Measurements from ENCODE around the gene NDFIP1. TPM values are rescaled to one million over a fixed set of nuclear protein-coding genes. Genes with fewer than 3 reads are reported as not detected.
A peak's percentile ranks its signal among the peaks of the same experiment; 100 is the strongest.

Gene NDFIP1
- total RNA-seq, 2 experiments from 2014 or later, result 185 to 192 TPM

DNA sequence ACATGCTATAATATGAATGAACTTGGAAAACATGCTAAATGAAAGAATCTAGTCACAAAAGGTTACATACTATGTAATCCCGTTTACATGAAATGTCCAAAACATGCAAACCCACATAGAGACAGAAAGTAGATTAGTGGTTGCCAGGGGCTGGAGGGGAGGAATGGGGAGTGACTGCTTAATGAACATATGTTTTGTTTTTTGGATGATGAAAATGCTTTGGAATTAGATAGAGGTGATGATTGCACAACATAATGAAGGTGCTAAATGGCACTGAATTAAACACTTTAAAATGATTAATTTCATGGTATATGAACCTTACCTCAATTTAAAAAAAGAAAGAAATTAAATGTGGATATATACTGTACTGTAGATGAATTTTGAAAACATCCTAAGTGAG is 17.6 kb upstream of the NDFIP1 start:
- H3K4me1 ChIP-seq (ENCODE audit: insufficient read depth, low read length), result peaks cover 59% of the 10 kb centered on the region
- CTCF ChIA-PET, result no interaction called here
- TF ChIP-seq, protein P1, sequence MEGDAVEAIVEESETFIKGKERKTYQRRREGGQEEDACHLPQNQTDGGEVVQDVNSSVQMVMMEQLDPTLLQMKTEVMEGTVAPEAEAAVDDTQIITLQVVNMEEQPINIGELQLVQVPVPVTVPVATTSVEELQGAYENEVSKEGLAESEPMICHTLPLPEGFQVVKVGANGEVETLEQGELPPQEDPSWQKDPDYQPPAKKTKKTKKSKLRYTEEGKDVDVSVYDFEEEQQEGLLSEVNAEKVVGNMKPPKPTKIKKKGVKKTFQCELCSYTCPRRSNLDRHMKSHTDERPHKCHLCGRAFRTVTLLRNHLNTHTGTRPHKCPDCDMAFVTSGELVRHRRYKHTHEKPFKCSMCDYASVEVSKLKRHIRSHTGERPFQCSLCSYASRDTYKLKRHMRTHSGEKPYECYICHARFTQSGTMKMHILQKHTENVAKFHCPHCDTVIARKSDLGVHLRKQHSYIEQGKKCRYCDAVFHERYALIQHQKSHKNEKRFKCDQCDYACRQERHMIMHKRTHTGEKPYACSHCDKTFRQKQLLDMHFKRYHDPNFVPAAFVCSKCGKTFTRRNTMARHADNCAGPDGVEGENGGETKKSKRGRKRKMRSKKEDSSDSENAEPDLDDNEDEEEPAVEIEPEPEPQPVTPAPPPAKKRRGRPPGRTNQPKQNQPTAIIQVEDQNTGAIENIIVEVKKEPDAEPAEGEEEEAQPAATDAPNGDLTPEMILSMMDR (IDR thresholded peaks at IDR 0.05), result no peak
- ATAC-seq (ENCODE audit: poor library complexity), result no peak
- H3K4me3 ChIP-seq (ENCODE audit: low read length), result no peak overlapping the region
- H3K36me3 Mint-ChIP-seq (ENCODE audit: low read depth), result no peaks in the 10 kb centered on the region
- intact Hi-C loops (cut with DNase I, micrococcal nuclease), result loop anchor here (10.0 kb wide), 2 partner anchors 134 to 766 kb away; partner anchors contain the start of gene TAF7 (in 1 of the 2)
- H3K4me3 Mint-ChIP-seq, result peak overlapping the region; percentile 15
- no peaks in the 10 kb centered on the region for H3K27me3 Mint-ChIP-seq
- H3K36me3 ChIP-seq (ENCODE audit: insufficient read depth, low read length), result no peaks in the 10 kb centered on the region
- DNase-seq, result no peak
- H3K9me3 ChIP-seq (ENCODE audit: control insufficient read depth in 1 of 2, insufficient read depth in 1 of 2, low read length in 2 of 2), result no peaks in the 10 kb centered on the region
- H3K4me1 Mint-ChIP-seq (ENCODE audit: low read depth), result peaks cover 58% of the 10 kb centered on the region
- H3K27ac Mint-ChIP-seq, result peak overlapping the region; percentile 94
- H3K27me3 ChIP-seq (ENCODE audit: control insufficient read depth in 1 of 2, insufficient read depth in 2 of 2, low read length in 2 of 2), result no peaks in the 10 kb centered on the region
- H3K27ac ChIP-seq (ENCODE audit: low read depth in 1 of 2, low read length in 2 of 2), result no peak overlapping the region
- H3K9me3 Mint-ChIP-seq, result no peaks in the 10 kb centered on the region
- POLR2A ChIA-PET, result no interaction called here

- peaks cover 67% of the 10 kb centered on the region for H3K4me1 ChIP-seq (ENCODE audit: insufficient read depth, low read length)
- no peak overlapping the region for H3K4me3 Mint-ChIP-seq
- no peaks in the 10 kb centered on the region for H3K9me3 Mint-ChIP-seq
- peaks cover 57% of the 10 kb centered on the region for H3K4me1 Mint-ChIP-seq (ENCODE audit: low read depth)
- H3K27me3 ChIP-seq (ENCODE audit: control insufficient read depth in 1 of 2, insufficient read depth in 2 of 2, low read length in 2 of 2), result no peaks in the 10 kb centered on the region
- TF ChIP-seq, protein P1 (IDR thresholded peaks at IDR 0.05), result no peak
- H3K36me3 Mint-ChIP-seq (ENCODE audit: low read depth), result no peaks in the 10 kb centered on the region
- ATAC-seq (ENCODE audit: poor library complexity) (no peak), DNase-seq (no peak)
- H3K27ac Mint-ChIP-seq, result peak overlapping the region; percentile 94
- H3K9me3 ChIP-seq (ENCODE audit: control insufficient read depth in 1 of 2, insufficient read depth in 1 of 2, low read length in 2 of 2), result no peaks in the 10 kb centered on the region
- no peaks in the 10 kb centered on the region for H3K27me3 Mint-ChIP-seq
- POLR2A ChIA-PET, result interaction anchor here (8.6 kb wide), 1 partner anchor 15 kb away, joined by 197 read pairs; the partner anchor contains the start of gene NDFIP1
- no peak overlapping the region for H3K27ac ChIP-seq (ENCODE audit: low read depth in 1 of 2, low read length in 2 of 2)
- no peak overlapping the region for H3K4me3 ChIP-seq (ENCODE audit: low read length)
- no peaks in the 10 kb centered on the region for H3K36me3 ChIP-seq (ENCODE audit: insufficient read depth, low read length)
- intact Hi-C loops (cut with DNase I, micrococcal nuclease), result loop anchor here (10.0 kb wide), 2 partner anchors 133 to 767 kb away; partner anchors contain the start of gene TAF7 (in 1 of the 2)
- CTCF ChIA-PET, result interaction anchor here (1.4 kb wide), 1 partner anchor 123 kb away, joined by 3 read pairs; the partner anchor contains the start of gene RNF14
Observed at GRCh38 chr5:142091922-142092321, 16.7 kb upstream of the NDFIP1 start.

DNA sequence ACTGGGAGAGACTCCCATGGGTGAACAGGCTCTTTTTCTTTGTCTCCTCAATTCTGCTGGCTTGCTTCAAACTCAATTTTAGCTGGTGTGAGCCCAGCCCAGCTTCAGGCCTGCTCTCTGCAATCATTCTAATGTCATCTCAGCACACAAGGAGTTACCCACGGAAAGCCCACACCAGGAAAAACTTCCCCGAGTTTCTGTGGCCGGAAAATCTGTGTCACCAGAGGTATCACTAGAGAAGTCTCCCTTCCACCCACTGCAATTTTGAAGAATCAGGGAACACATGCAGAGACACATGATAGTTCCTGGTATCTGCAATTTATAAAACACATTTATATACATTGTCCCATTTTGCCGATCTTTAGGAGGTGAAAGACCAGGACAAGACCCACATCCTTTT is 13.5 kb upstream of the NDFIP1 start:
- no peaks in the 10 kb centered on the region for H3K9me3 Mint-ChIP-seq
- TF ChIP-seq, protein P1 (IDR thresholded peaks at IDR 0.05), result no peak
- peak in 5 of 14 experiments; percentile 11 to 68 (median 38) for DNase-seq
- peak overlapping the region; percentile 94 for H3K27ac Mint-ChIP-seq
- Histone ChIP-seq H3K4me3 (ENCODE audit: low read length) (no peak overlapping the region), H3K9me3 (ENCODE audit: control insufficient read depth in 1 of 2, insufficient read depth in 1 of 2, low read length in 2 of 2) (no peaks in the 10 kb centered on the region), H3K4me1 (ENCODE audit: insufficient read depth, low read length) (peaks cover 61% of the 10 kb centered on the region), H3K27me3 (ENCODE audit: control insufficient read depth in 1 of 2, insufficient read depth in 2 of 2, low read length in 2 of 2) (no peaks in the 10 kb centered on the region), H3K27ac (ENCODE audit: low read depth in 1 of 2, low read length in 2 of 2) (peak overlapping the region; percentile 71 to 75), H3K36me3 (ENCODE audit: insufficient read depth, low read length) (no peaks in the 10 kb centered on the region)
- ATAC-seq (ENCODE audit: poor library complexity), result no peak
- H3K27me3 Mint-ChIP-seq, result no peaks in the 10 kb centered on the region
- peak overlapping the region; percentile 28 for H3K4me3 Mint-ChIP-seq
- CTCF ChIA-PET, result interaction anchor here (2.2 to 2.5 kb wide), 2 partner anchors 15 to 83 kb away, joined by 8 to 14 read pairs; partner anchors contain the start of gene GNPDA1
- intact Hi-C loops (cut with DNase I, micrococcal nuclease), result loop anchor here (1.0 to 10.0 kb wide), 5 partner anchors 9 to 770 kb away; partner anchors contain the start of genes NDFIP1 (in 1 of the 2) and TAF7 (in 1 of the 2)
- no peaks in the 10 kb centered on the region for H3K36me3 Mint-ChIP-seq (ENCODE audit: low read depth)
- POLR2A ChIA-PET, result interaction anchor here (1.1 to 8.6 kb wide), 13 partner anchors 12 to 1309 kb away, joined by 3 to 197 read pairs (median 6); partner anchors contain the start of genes DELE1, NDFIP1 and RNF14
- H3K4me1 Mint-ChIP-seq (ENCODE audit: low read depth), result peaks cover 65% of the 10 kb centered on the region
